Liver (tissue), 9 donors: ENCODE measurements around the gene SLC39A13. TPM values are rescaled to one million over a fixed set of nuclear protein-coding genes. Genes with fewer than 3 reads are reported as not detected.

ENCODE experiments used
- DNase-seq: peaks from one replicate; pipeline ENCODE4 v3.0.0-alpha.2; 2017; ENCODE audit warnings: low spot score
- H3K27ac ChIP-seq, 2 donors: one replicate each; pipeline ENCODE4 v1.7.0; 2013; ENCODE audit warnings: inconsistent platforms in 2 of 2, low read length in 2 of 2, control low read depth in 1 of 2, low read depth in 1 of 2, mild to moderate bottlenecking in 1 of 2
- H3K27me3 ChIP-seq, 4 donors: one replicate each; pipeline versions ENCODE4 v1.6.1 to v1.7.0; 2013; ENCODE audit warnings: low read length in 3 of 4, inconsistent platforms in 1 of 4, mild to moderate bottlenecking in 1 of 4, moderate library complexity in 1 of 4; ENCODE audit not compliant: control insufficient read depth in 4 of 4, insufficient read depth in 4 of 4
- H3K36me3 ChIP-seq, 4 donors: one replicate each; pipeline versions ENCODE4 v1.6.1 to v1.7.0; 2013; ENCODE audit warnings: low read length in 3 of 4, mild to moderate bottlenecking in 3 of 4, low read depth in 1 of 4, moderate library complexity in 1 of 4; ENCODE audit not compliant: control insufficient read depth in 4 of 4, insufficient read depth in 3 of 4
- H3K4me1 ChIP-seq, 4 donors: one replicate each; pipeline versions ENCODE4 v1.6.1 to v1.7.0; 2013; ENCODE audit warnings: low read length in 3 of 4, mild to moderate bottlenecking in 3 of 4, moderate library complexity in 1 of 4; ENCODE audit not compliant: control insufficient read depth in 4 of 4, insufficient read depth in 4 of 4
- H3K4me3 ChIP-seq, 3 donors: one replicate each; pipeline versions ENCODE4 v1.6.1 to v1.7.0; 2013; ENCODE audit warnings: low read length in 3 of 3, control low read depth in 1 of 3, low read depth in 1 of 3, mild to moderate bottlenecking in 1 of 3
- H3K9ac ChIP-seq, 2 donors: one replicate each; pipeline ENCODE4 v1.7.0; 2013; ENCODE audit warnings: low read length in 2 of 2, mild to moderate bottlenecking in 2 of 2, moderate library complexity in 2 of 2, control low read depth in 1 of 2, low read depth in 1 of 2
- H3K9me3 ChIP-seq, 4 donors: one replicate each; pipeline versions ENCODE4 v1.6.1 to v1.7.0; 2013; ENCODE audit warnings: low read length in 3 of 4; ENCODE audit not compliant: control insufficient read depth in 4 of 4
- CTCF ChIP-seq: fragments of 150-350 bp; IDR thresholded peaks from 2 replicates; pipeline ENCODE4 v1.5.1; 2017; ENCODE audit warnings: improper control_type of control experiment, low read depth, low read length; ENCODE audit not compliant: missing input control
- EGR1 ChIP-seq, 2 donors: IDR thresholded peaks; 2 replicates each; pipeline ENCODE4 v1.6.1; 2016 to 2018; ENCODE audit warnings: antibody characterized with exemption in 2 of 2, low read depth in 2 of 2
- FOXA1 ChIP-seq: IDR thresholded peaks from 2 replicates; pipeline ENCODE4 v1.6.1; 2016; ENCODE audit warnings: antibody characterized with exemption
- FOXA2 ChIP-seq: IDR thresholded peaks from 2 replicates; pipeline ENCODE4 v1.6.1; 2016; ENCODE audit warnings: antibody characterized with exemption
- GABPA ChIP-seq, 2 donors: IDR thresholded peaks in 1 of 2; conservative IDR thresholded peaks in 1 of 2; 2 replicates each; pipeline ENCODE4 v1.6.1; 2016; ENCODE audit warnings: antibody characterized with exemption in 2 of 2, mild to moderate bottlenecking in 1 of 2, moderate library complexity in 1 of 2
- HNF4A ChIP-seq, 2 donors: conservative IDR thresholded peaks; 2 replicates each; pipeline ENCODE4 v1.6.1; 2016; ENCODE audit warnings: antibody characterized with exemption in 2 of 2, mild to moderate bottlenecking in 2 of 2
- HNF4G ChIP-seq: IDR thresholded peaks from 2 replicates; pipeline ENCODE4 v1.6.1; 2016; ENCODE audit warnings: antibody characterized with exemption
- JUND ChIP-seq, 2 donors: IDR thresholded peaks; 2 replicates each; pipeline ENCODE4 v1.6.1; 2016; ENCODE audit warnings: antibody characterized with exemption in 2 of 2
- MAX ChIP-seq: IDR thresholded peaks from 2 replicates; pipeline ENCODE4 v1.6.1; 2016; ENCODE audit warnings: antibody characterized with exemption
- NR2F2 ChIP-seq: IDR thresholded peaks from 2 replicates; pipeline ENCODE4 v1.6.1; 2016; ENCODE audit warnings: antibody characterized with exemption
- RAD21 ChIP-seq, 2 donors: IDR thresholded peaks; 2 replicates each; pipeline ENCODE4 v1.6.1; 2016; ENCODE audit warnings: antibody characterized with exemption in 2 of 2, mild to moderate bottlenecking in 2 of 2
- REST ChIP-seq: IDR thresholded peaks from 2 replicates; pipeline ENCODE4 v1.6.1; 2016; ENCODE audit warnings: antibody characterized with exemption, mild to moderate bottlenecking
- RXRA ChIP-seq, 2 donors: IDR thresholded peaks; 2 replicates each; pipeline ENCODE4 v1.6.1; 2017 to 2018; ENCODE audit warnings: antibody characterized with exemption in 2 of 2, mild to moderate bottlenecking in 1 of 2
- SP1 ChIP-seq: IDR thresholded peaks from 2 replicates; pipeline ENCODE4 v1.6.1; 2018; ENCODE audit warnings: antibody characterized with exemption, mild to moderate bottlenecking
- TAF1 ChIP-seq: conservative IDR thresholded peaks from 2 replicates; pipeline ENCODE4 v1.6.1; 2016; ENCODE audit warnings: antibody characterized with exemption, mild to moderate bottlenecking
- YY1 ChIP-seq: IDR thresholded peaks from 2 replicates; pipeline ENCODE4 v1.6.1; 2016; ENCODE audit warnings: antibody characterized with exemption, mild to moderate bottlenecking
- ZBTB33 ChIP-seq: IDR thresholded peaks from 2 replicates; pipeline ENCODE4 v1.6.1; 2016; ENCODE audit warnings: antibody characterized with exemption
- WGBS: extraction: QIAGEN DNeasy Blood & Tissue Kit; methylation state at CpG from one replicate; pipeline ENCODE4 v1.1.7; 2013; 5-methylcytosine and 5-hydroxymethylcytosine counted together
- polyA plus RNA-seq, 2 donors: library from polyadenylated mRNA; stranded (reverse) in 1 of 2; unstranded in 1 of 2; fragments of 200-250 nt in 1 of 2; fragments of >200 nt in 1 of 2; fragmentation: Nextera tagmentation in 1 of 2; extraction: Ambion mirVana in 1 of 2; gene quantifications; one replicate each; pipeline versions ENCODE4 v1.2.1 to v1.2.3, GENCODE V29; 2013 to 2015
- total RNA-seq, 2 donors: library from RNA; depleted of rRNA; stranded (reverse); fragments of >200 nt; gene quantifications; one replicate each; pipeline ENCODE4 v1.2.3, GENCODE V29; 2014
- TF ChIP-seq, protein P1 (sequence below): IDR thresholded peaks from 2 replicates; pipeline ENCODE4 v1.6.1; 2016; ENCODE audit warnings: antibody characterized with exemption
- donor health status: healthy.
- donor health status: healthy.
- donor health status: healthy.
- donor health status: healthy.
- donor health status: healthy.

The SLC39A13 gene
- total and polyA plus RNA-seq, 4 donors: 8.2 to 17.5 (median 10.7) TPM

GRCh38 chr11:47396049-47396320 is 12.4 kb upstream of the SLC39A13 start:
- Histone ChIP-seq H3K9me3 (no peaks in the 10 kb centered on the region), H3K27ac (peak overlapping the region; percentile 75 to 87), H3K27me3 (no peaks in the 10 kb centered on the region), H3K9ac (no peak overlapping the region), H3K4me3 (no peak overlapping the region), H3K36me3 (no peaks in the 10 kb centered on the region), H3K4me1 (peaks cover 2 to 11% (median 5%) of the 10 kb centered on the region in 4 donors)
- DNase-seq: no peak
- no peak for TF ChIP-seq FOXA2
- 92% methylated on average over 3 of the region's 3 CpGs for WGBS

- peaks cover 2 to 11% (median 7%) of the 10 kb centered on the region in 4 donors for H3K4me1 ChIP-seq
- TF ChIP-seq ZBTB33: no peak
- TF ChIP-seq GABPA (IDR thresholded peaks at IDR 0.05 in 1 of 2, conservative IDR thresholded peaks at IDR 0.05 in 1 of 2): no peak
- no peak for TF ChIP-seq NR2F2
- TF ChIP-seq EGR1 (IDR thresholded peaks at IDR 0.05; ENCODE audit: low read depth in 2 of 2): no peak
- H3K4me3 ChIP-seq: no peak overlapping the region
- DNase-seq: no peak
- H3K36me3 ChIP-seq: no peaks in the 10 kb centered on the region
- H3K27ac ChIP-seq: no peak overlapping the region
- no peaks in the 10 kb centered on the region for H3K27me3 ChIP-seq
- H3K9me3 ChIP-seq: no peaks in the 10 kb centered on the region
- 95% methylated on average over 3 of the region's 3 CpGs for WGBS
- H3K9ac ChIP-seq: no peak overlapping the region
Measured at GRCh38 chr11:47398011-47398410, 10.4 kb upstream of the SLC39A13 start.

DNA sequence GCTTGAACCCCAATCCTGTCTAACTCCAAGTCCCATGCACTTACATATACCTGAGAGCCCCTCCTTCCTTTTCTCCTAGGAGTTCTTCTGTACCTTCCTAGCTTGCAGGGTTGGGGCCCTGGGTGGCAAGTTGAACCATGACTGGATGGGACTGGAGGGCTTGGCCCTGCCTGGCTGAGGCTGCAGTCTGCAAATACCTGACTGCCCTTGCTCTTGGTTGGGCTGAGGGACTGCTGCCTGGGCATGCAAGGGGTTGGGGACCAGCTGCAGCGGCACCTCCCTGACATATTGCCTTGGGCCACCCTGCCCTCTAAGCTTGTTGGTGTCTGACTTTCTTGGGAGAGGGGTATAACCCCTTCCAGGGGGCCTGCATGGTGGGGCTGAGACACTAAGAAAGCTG is 9.8 kb upstream of the SLC39A13 start:
- no peak overlapping the region for H3K4me3 ChIP-seq
- no peak for DNase-seq
- no peak overlapping the region for H3K27ac ChIP-seq
- TF ChIP-seq ZBTB33 (no peak), TAF1 (no peak), HNF4A (conservative IDR thresholded peaks at IDR 0.05) (no peak), FOXA1 (no peak), REST (no peak), MAX (no peak), RAD21 (IDR thresholded peaks at IDR 0.05) (no peak), NR2F2 (no peak), CTCF (no peak), GABPA (IDR thresholded peaks at IDR 0.05 in 1 of 2, conservative IDR thresholded peaks at IDR 0.05 in 1 of 2) (no peak), FOXA2 (no peak), SP1 (no peak), HNF4G (no peak), RXRA (IDR thresholded peaks at IDR 0.05) (no peak), JUND (IDR thresholded peaks at IDR 0.05) (no peak), EGR1 (IDR thresholded peaks at IDR 0.05; ENCODE audit: low read depth in 2 of 2) (no peak), YY1 (no peak)
- TF ChIP-seq, protein P1, sequence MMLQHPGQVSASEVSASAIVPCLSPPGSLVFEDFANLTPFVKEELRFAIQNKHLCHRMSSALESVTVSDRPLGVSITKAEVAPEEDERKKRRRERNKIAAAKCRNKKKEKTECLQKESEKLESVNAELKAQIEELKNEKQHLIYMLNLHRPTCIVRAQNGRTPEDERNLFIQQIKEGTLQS: no peak
- no peak overlapping the region for H3K9ac ChIP-seq
- no peaks in the 10 kb centered on the region for H3K9me3 ChIP-seq
- H3K4me1 ChIP-seq: peaks cover 2 to 11% (median 7%) of the 10 kb centered on the region in 4 donors
- H3K36me3 ChIP-seq: no peaks in the 10 kb centered on the region
- no peaks in the 10 kb centered on the region for H3K27me3 ChIP-seq
- WGBS: 95% methylated on average over 1 of the region's 1 CpG
